HEK293 (cell line): ENCODE measurements around the gene PCSK6.

Source experiments
- CTCF ChIA-PET: fragments of 350-600 bp; formaldehyde crosslinking; extraction: SDS; loops from one replicate; lab custom pipeline; 2021; ENCODE audit warnings: antibody characterized with exemption; lab: Yijun Ruan, JAX
- POLR2A ChIA-PET: fragments of 300-600 bp; formaldehyde crosslinking; extraction: SDS; loops from one replicate; lab custom pipeline; 2020; ENCODE audit warnings: antibody characterized with exemption, inconsistent platforms; lab: Yijun Ruan, JAX
- H3K27ac ChIP-seq: fragments of 200-500 bp; sonication (Bioruptor generic); 2 replicates; pipeline ENCODE4 v1.5.1; 2014; ENCODE audit warnings: low read depth, low read length, control low read depth, inconsistent platforms; ENCODE audit errors: extremely low read depth
- H3K36me3 ChIP-seq, 2 experiments: fragments of 200-500 bp in 1 of 2; sonication (Bioruptor generic) in 1 of 2; 1 replicate in 1 of 2; 2 replicates in 1 of 2; pipeline ENCODE4 v1.5.1; 2014 to 2017; ENCODE audit warnings: inconsistent platforms in 2 of 2, low read length in 2 of 2; ENCODE audit not compliant: control insufficient read depth in 2 of 2, insufficient read depth in 1 of 2
- H3K4me1 ChIP-seq: fragments of 200-500 bp; sonication (Bioruptor generic); 2 replicates; pipeline ENCODE4 v1.5.1; 2014; ENCODE audit warnings: mild to moderate bottlenecking, low read length, inconsistent platforms; ENCODE audit not compliant: control insufficient read depth, insufficient read depth
- H3K4me3 ChIP-seq: 2 replicates; pipeline ENCODE4 v1.5.1; 2011; ENCODE audit warnings: low read depth, mild to moderate bottlenecking, control low read depth, low read length, moderate library complexity
- H3K9me3 ChIP-seq: fragments of 200-500 bp; sonication (Bioruptor generic); 2 replicates; pipeline ENCODE4 v1.5.1; 2014; ENCODE audit warnings: low read depth, low read length, inconsistent platforms; ENCODE audit not compliant: control insufficient read depth, insufficient read depth
- CTCF ChIP-seq: fragments of 450-650 bp; formaldehyde crosslinking; IDR thresholded peaks from 2 replicates; pipeline ENCODE4 v1.5.1; 2016; ENCODE audit warnings: missing biosample characterization, missing genetic modification characterization
- GLIS1 ChIP-seq: fragments of 450-650 bp; formaldehyde crosslinking; IDR thresholded peaks from 2 replicates; pipeline ENCODE4 v1.5.1; 2016; ENCODE audit warnings: missing biosample characterization, missing genetic modification characterization
- PRDM10 ChIP-seq: fragments of 450-650 bp; formaldehyde crosslinking; IDR thresholded peaks from 2 replicates; pipeline ENCODE4 v1.5.1; 2016; ENCODE audit warnings: missing biosample characterization, missing genetic modification characterization
- PRDM2 ChIP-seq: fragments of 450-650 bp; formaldehyde crosslinking; IDR thresholded peaks from 2 replicates; pipeline ENCODE4 v1.5.1; 2016; ENCODE audit warnings: missing biosample characterization, missing genetic modification characterization, borderline replicate concordance
- PRDM4 ChIP-seq: fragments of 450-650 bp; formaldehyde crosslinking; IDR thresholded peaks from 2 replicates; pipeline ENCODE4 v1.5.1; 2017; ENCODE audit warnings: missing biosample characterization, missing genetic modification characterization
- ZFHX2 ChIP-seq: fragments of 450-650 bp; formaldehyde crosslinking; conservative IDR thresholded peaks from 2 replicates; pipeline ENCODE4 v1.5.1; 2016; ENCODE audit warnings: missing biosample characterization, missing genetic modification characterization
- ZFP69B ChIP-seq: fragments of 450-650 bp; formaldehyde crosslinking; IDR thresholded peaks from 2 replicates; pipeline ENCODE4 v1.5.1; 2016; ENCODE audit warnings: missing biosample characterization, missing genetic modification characterization
- ZNF121 ChIP-seq: fragments of 450-650 bp; formaldehyde crosslinking; IDR thresholded peaks from 2 replicates; pipeline ENCODE4 v1.5.1; 2016; ENCODE audit warnings: missing biosample characterization, missing genetic modification characterization
- ZNF146 ChIP-seq: fragments of 450-650 bp; formaldehyde crosslinking; IDR thresholded peaks from 2 replicates; pipeline ENCODE4 v1.5.1; 2016; ENCODE audit warnings: missing biosample characterization, missing genetic modification characterization
- ZNF148 ChIP-seq: fragments of 450-650 bp; formaldehyde crosslinking; IDR thresholded peaks from 2 replicates; pipeline ENCODE4 v1.5.0; 2017; ENCODE audit warnings: missing biosample characterization, missing genetic modification characterization, borderline replicate concordance
- ZNF211 ChIP-seq: fragments of 450-650 bp; formaldehyde crosslinking; IDR thresholded peaks from 2 replicates; pipeline ENCODE4 v1.5.1; 2016; ENCODE audit warnings: low read depth, missing biosample characterization, missing genetic modification characterization
- ZNF302 ChIP-seq: fragments of 450-650 bp; formaldehyde crosslinking; IDR thresholded peaks from 2 replicates; pipeline ENCODE4 v1.5.1; 2016; ENCODE audit warnings: missing biosample characterization, missing genetic modification characterization, low read depth
- ZNF645 ChIP-seq: fragments of 450-650 bp; formaldehyde crosslinking; IDR thresholded peaks from 2 replicates; pipeline ENCODE4; 2016; ENCODE audit warnings: missing biosample characterization, missing genetic modification characterization
- ZNF654 ChIP-seq: fragments of 450-650 bp; formaldehyde crosslinking; IDR thresholded peaks from 2 replicates; pipeline ENCODE4 v1.5.1; 2016; ENCODE audit warnings: low read depth, missing biosample characterization, missing genetic modification characterization
- ZNF660 ChIP-seq: fragments of 450-650 bp; IDR thresholded peaks from 2 replicates; pipeline ENCODE4 v1.5.1; 2018; ENCODE audit warnings: missing biosample characterization, mild to moderate bottlenecking, missing genetic modification characterization
- ZNF843 ChIP-seq: fragments of 450-650 bp; formaldehyde crosslinking; IDR thresholded peaks from 2 replicates; pipeline ENCODE4 v1.5.1; 2016; ENCODE audit warnings: missing biosample characterization, missing genetic modification characterization

The PCSK6 gene

GRCh38 chr15:101293122-101293521 lies 196.4 kb downstream of the PCSK6 start (continued):
- TF ChIP-seq ZNF660 (no peak), ZFHX2 (tag by site-specific recombination) (no peak), ZNF146 (no peak), PRDM4 (tag by site-specific recombination) (no peak), ZNF645 (tag by site-specific recombination) (no peak)

GRCh38 chr15:101288905-101289513 lies 200.5 kb downstream of the PCSK6 start:
- CTCF ChIA-PET: interaction anchor here (0.6 to 4.0 kb wide), 19 partner anchors 9 to 682 kb away, joined by 3 to 37 read pairs (median 5); no protein-coding TSS in a partner anchor
- POLR2A ChIA-PET: no interaction called here
- H3K27ac ChIP-seq: no peak overlapping the region
- H3K4me3 ChIP-seq: no peak overlapping the region
- TF ChIP-seq PRDM10 (tag by site-specific recombination) (no peak), ZNF148 (tag by site-specific recombination) (no peak), ZNF843 (no peak), ZFP69B (tag by site-specific recombination) (no peak), PRDM2 (no peak), ZNF211 (no peak), ZNF121 (no peak), GLIS1 (tag by site-specific recombination) (peak; percentile 24; the same call in 1 of the 2 replicates), ZNF654 (tag by site-specific recombination) (peak; percentile 47), CTCF (tag by site-specific recombination) (peak; percentile 50; the same call in 1 of the 2 replicates), ZNF302 (tag by site-specific recombination) (no peak)
- no peaks in the 10 kb centered on the region for H3K9me3 ChIP-seq
- H3K36me3 ChIP-seq: peaks cover 61 to 80% of the 10 kb centered on the region in 2 experiments
- H3K4me1 ChIP-seq: peaks cover 3% of the 10 kb centered on the region
